ENCODE measurements around the gene RAB3B.

Gene RAB3B

GRCh38 chr1:51956528-51957509 lies 33.7 kb downstream of the RAB3B start:
- Histone ChIP-seq H3K27me3 (ENCODE audit: insufficient read depth, poor library complexity, severe bottlenecking) (no peaks in the 10 kb centered on the region), H3K27ac (replicated peaks) (no peak overlapping the region), H3K4me3 (replicated peaks; ENCODE audit: insufficient read depth, low read length) (no peak overlapping the region)
- TF ChIP-seq CTCF (IDR thresholded peaks at IDR 0.05; ENCODE audit: insufficient read depth, low read length): no peak
- no peak for DNase-seq (ENCODE audit: low read depth in 1 of 2, low spot score in 1 of 2)

DNA sequence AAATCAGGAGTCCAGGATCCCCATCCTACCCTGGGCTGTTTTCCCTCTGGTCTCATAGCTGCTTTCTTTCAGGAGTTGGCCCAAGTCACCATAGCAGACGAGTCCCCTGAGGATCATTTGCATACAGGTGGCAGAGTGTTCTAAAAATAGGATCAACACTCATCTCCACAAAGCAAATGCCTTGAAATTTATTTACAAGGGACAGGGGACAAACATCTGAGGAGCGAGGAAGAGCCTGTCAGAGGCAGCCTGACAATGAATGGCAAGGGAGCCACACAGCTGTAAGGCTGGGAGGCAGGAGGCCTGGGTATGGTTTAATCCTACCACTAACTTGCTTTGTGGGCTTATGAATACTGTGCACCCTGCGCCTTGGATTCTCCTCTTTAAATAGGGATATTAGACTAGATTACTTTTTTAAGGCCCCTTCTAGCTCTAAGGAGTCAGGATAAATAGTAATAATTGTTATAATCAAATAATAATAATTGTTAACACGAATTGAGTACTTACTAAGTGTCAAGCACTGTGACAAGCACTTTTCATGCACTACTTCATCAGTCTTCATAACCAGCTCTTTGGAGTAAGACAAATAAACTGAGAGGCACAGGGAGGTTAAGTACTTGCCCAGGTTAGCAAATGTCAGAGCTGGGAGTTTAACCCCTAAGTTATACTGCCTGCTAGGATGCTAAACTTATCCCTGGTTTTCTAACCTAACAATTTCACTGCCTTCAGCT lies 34.5 kb downstream of the RAB3B start:
- Histone ChIP-seq H3K27me3 (ENCODE audit: insufficient read depth, poor library complexity, severe bottlenecking) (no peaks in the 10 kb centered on the region), H3K4me3 (replicated peaks; ENCODE audit: insufficient read depth, low read length) (no peak overlapping the region), H3K27ac (replicated peaks) (no peak overlapping the region)
- no peak for DNase-seq (ENCODE audit: low read depth in 1 of 2, low spot score in 1 of 2)
- TF ChIP-seq POLR2AphosphoS5 (IDR thresholded peaks at IDR 0.05; ENCODE audit: low read depth) (no peak), CTCF (IDR thresholded peaks at IDR 0.05; ENCODE audit: insufficient read depth, low read length) (no peak), GABPA (IDR thresholded peaks at IDR 0.05; ENCODE audit: low read depth) (no peak), SPI1 (IDR thresholded peaks at IDR 0.05; ENCODE audit: borderline replicate concordance, low read depth) (no peak), REST (IDR thresholded peaks at IDR 0.05; ENCODE audit: insufficient replicate concordance, low read depth) (no peak)

GRCh38 chr1:51954783-51955182 lies 35.7 kb downstream of the RAB3B start:
- no peak for DNase-seq (ENCODE audit: low read depth in 1 of 2, low spot score in 1 of 2)
- Histone ChIP-seq H3K27me3 (ENCODE audit: insufficient read depth, poor library complexity, severe bottlenecking) (no peaks in the 10 kb centered on the region), H3K4me3 (replicated peaks; ENCODE audit: insufficient read depth, low read length) (no peak overlapping the region), H3K27ac (replicated peaks) (no peak overlapping the region)
- TF ChIP-seq REST (IDR thresholded peaks at IDR 0.05; ENCODE audit: insufficient replicate concordance, low read depth) (no peak), POLR2AphosphoS5 (IDR thresholded peaks at IDR 0.05; ENCODE audit: low read depth) (no peak), SPI1 (IDR thresholded peaks at IDR 0.05; ENCODE audit: borderline replicate concordance, low read depth) (no peak), CTCF (IDR thresholded peaks at IDR 0.05; ENCODE audit: insufficient read depth, low read length) (no peak), GABPA (IDR thresholded peaks at IDR 0.05; ENCODE audit: low read depth) (no peak)
